Measurements from ENCODE around the gene BMP6.
"Not testable (repeated sequence)": the region's sequence is repeated elsewhere in the genome, so short reads cannot be mapped to it uniquely, and the experiment has no call there.

BMP6 gene

DNA sequence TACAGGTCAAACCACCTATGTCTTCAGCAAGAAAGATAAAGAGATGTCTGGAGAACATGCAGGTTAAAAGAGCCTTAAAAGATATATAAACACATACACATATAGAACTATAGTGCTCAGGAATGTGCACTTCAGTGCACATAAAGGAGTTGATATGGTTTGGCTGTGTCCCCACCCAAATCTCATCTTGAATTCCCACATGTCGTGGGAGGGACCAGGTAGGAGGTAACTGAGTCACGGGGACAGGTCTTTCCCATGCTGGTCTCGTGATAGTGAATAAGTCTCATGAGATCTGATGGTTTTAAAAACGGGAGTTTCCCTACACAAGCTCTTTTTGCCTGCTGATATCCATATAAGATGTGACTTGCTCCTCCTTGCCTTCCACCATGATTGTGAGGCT lies 166.5 kb downstream of the BMP6 start:
- H3K23ac ChIP-seq (ENCODE audit: low read length); H3K4me2 ChIP-seq (ENCODE audit: low read length); H2BK15ac ChIP-seq (replicated peaks; ENCODE audit: low read depth); H3K27me3 ChIP-seq (ENCODE audit: insufficient read depth, low read length, poor library complexity); H4K5ac ChIP-seq (ENCODE audit: low read length); H3K9ac ChIP-seq (ENCODE audit: low read length); DNase-seq; H3K79me1 ChIP-seq (ENCODE audit: low read length); H3K4me1 ChIP-seq (ENCODE audit: control insufficient read depth, low read depth, low read length); H2BK120ac ChIP-seq (ENCODE audit: low read depth, low read length); H4K8ac ChIP-seq (ENCODE audit: low read depth, low read length); H3K56ac ChIP-seq (ENCODE audit: low read length); H3K79me2 ChIP-seq (ENCODE audit: control insufficient read depth, insufficient read depth, low read length); H3K27ac ChIP-seq (ENCODE audit: low read depth, low read length); H3K4ac ChIP-seq (ENCODE audit: low read depth, low read length); H2AK5ac ChIP-seq (ENCODE audit: low read length); H3K18ac ChIP-seq (ENCODE audit: low read length); H2BK5ac ChIP-seq (ENCODE audit: low read length); H3K4me3 ChIP-seq (ENCODE audit: low read length): not testable (repeated sequence)
- WGBS (ENCODE audit: extremely low coverage, insufficient coverage, low lambda C conversion rate), result no CpG with 5 or more reads among the region's 4 CpGs
- H3K36me3 ChIP-seq (ENCODE audit: control insufficient read depth, insufficient read depth, low read length), result peaks cover 14% of the 10 kb centered on the region

DNA sequence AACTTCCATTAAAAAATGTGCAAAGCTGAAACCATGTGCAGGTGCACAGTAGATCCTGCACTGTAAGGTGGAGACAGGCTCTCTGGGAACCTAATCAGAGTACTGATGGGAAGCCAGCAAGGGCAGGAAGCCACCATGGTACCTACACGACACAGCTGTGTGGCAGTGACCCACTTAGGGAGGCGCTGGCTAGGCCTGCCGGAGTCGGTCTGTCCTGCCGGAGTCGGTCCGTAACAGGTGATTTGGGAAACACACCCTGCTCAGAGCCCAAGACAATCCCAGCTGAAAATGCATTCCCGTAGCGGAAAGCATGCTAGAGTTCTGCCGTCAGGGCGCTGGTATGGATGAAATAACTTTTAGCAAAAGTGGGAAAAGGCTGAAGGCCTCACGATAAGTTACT lies 167.4 kb downstream of the BMP6 start:
- no peak overlapping the region for H3K56ac ChIP-seq (ENCODE audit: low read length)
- H3K4me2 ChIP-seq (ENCODE audit: low read length), result no peak overlapping the region
- no peak overlapping the region for H2BK120ac ChIP-seq (ENCODE audit: low read depth, low read length)
- H3K36me3 ChIP-seq (ENCODE audit: control insufficient read depth, insufficient read depth, low read length), result peaks cover 14% of the 10 kb centered on the region
- H3K27ac ChIP-seq (ENCODE audit: low read depth, low read length), result no peak overlapping the region
- H3K4ac ChIP-seq (ENCODE audit: low read depth, low read length), result no peak overlapping the region
- no peak overlapping the region for H4K8ac ChIP-seq (ENCODE audit: low read depth, low read length)
- no peak overlapping the region for H3K18ac ChIP-seq (ENCODE audit: low read length)
- H3K23ac ChIP-seq (ENCODE audit: low read length), result no peak overlapping the region
- H3K79me2 ChIP-seq (ENCODE audit: control insufficient read depth, insufficient read depth, low read length), result no peaks in the 10 kb centered on the region
- H2BK5ac ChIP-seq (ENCODE audit: low read length), result no peak overlapping the region
- no CpG with 5 or more reads among the region's 12 CpGs for WGBS (ENCODE audit: extremely low coverage, insufficient coverage, low lambda C conversion rate)
- no peaks in the 10 kb centered on the region for H3K4me1 ChIP-seq (ENCODE audit: control insufficient read depth, low read depth, low read length)
- peaks cover 2% of the 10 kb centered on the region for H3K79me1 ChIP-seq (ENCODE audit: low read length)
- no peak overlapping the region for H4K5ac ChIP-seq (ENCODE audit: low read length)
- H2BK15ac ChIP-seq (replicated peaks; ENCODE audit: low read depth), result no peak overlapping the region
- no peak overlapping the region for H3K9ac ChIP-seq (ENCODE audit: low read length)
- no peaks in the 10 kb centered on the region for H3K27me3 ChIP-seq (ENCODE audit: insufficient read depth, low read length, poor library complexity)
- DNase-seq, result no peak
- no peak overlapping the region for H3K4me3 ChIP-seq (ENCODE audit: low read length)
- H2AK5ac ChIP-seq (ENCODE audit: low read length), result no peak overlapping the region

DNA sequence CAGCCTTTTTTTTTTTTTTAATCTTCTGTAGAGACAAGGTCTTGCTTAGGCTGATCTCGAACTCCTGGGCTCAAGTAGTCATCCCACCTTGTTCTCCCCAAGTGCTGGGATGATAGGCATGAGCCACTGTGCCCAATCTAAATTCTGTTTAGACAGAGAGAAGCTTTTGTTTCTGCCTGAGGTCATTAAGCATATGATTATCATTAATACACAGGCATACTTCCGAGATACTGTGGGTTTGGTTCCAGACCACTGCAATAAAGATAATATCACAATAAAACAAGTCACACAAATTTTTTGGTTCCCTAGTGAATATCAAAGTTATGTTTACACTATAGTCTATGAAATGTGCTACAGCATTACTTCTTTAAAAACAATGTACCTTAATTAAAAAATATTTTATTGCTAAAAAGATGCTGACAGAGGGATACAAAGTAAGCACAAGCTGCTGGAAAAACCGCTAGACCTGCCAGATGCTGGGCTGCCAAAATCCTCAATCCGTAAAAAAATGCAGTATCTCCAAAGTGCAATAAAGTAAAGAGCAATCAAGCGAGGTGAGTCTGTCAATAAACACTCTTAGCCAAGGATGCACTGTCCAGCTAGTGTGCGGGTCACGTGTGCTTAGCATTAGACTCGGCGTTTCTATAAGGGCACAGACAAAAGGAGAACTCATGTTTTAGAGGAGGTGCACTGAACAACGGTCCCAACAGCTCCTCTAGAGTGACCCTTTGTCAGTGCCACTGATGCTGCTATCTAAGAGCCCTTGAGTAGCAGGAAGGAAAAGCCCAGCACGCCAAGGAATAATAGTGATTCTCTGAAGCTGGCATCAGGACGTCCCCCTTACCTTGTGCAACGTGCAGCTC lies 168.6 kb downstream of the BMP6 start:
- Histone ChIP-seq H3K79me2 (ENCODE audit: control insufficient read depth, insufficient read depth, low read length) (no peaks in the 10 kb centered on the region), H3K27me3 (ENCODE audit: insufficient read depth, low read length, poor library complexity) (no peaks in the 10 kb centered on the region), H3K4ac (ENCODE audit: low read depth, low read length) (no peak overlapping the region), H3K4me3 (ENCODE audit: low read length) (no peak overlapping the region), H3K4me1 (ENCODE audit: control insufficient read depth, low read depth, low read length) (no peaks in the 10 kb centered on the region), H4K8ac (ENCODE audit: low read depth, low read length) (no peak overlapping the region), H3K56ac (ENCODE audit: low read length) (no peak overlapping the region), H3K36me3 (ENCODE audit: control insufficient read depth, insufficient read depth, low read length) (peaks cover 12% of the 10 kb centered on the region), H3K79me1 (ENCODE audit: low read length) (peaks cover 2% of the 10 kb centered on the region), H2AK5ac (ENCODE audit: low read length) (no peak overlapping the region), H2BK5ac (ENCODE audit: low read length) (no peak overlapping the region), H3K18ac (ENCODE audit: low read length) (no peak overlapping the region), H2BK120ac (ENCODE audit: low read depth, low read length) (no peak overlapping the region), H4K5ac (ENCODE audit: low read length) (no peak overlapping the region), H3K27ac (ENCODE audit: low read depth, low read length) (no peak overlapping the region), H3K9ac (ENCODE audit: low read length) (no peak overlapping the region), H3K4me2 (ENCODE audit: low read length) (no peak overlapping the region), H3K23ac (ENCODE audit: low read length) (no peak overlapping the region), H2BK15ac (replicated peaks; ENCODE audit: low read depth) (no peak overlapping the region)
- no peak for DNase-seq
- no CpG with 5 or more reads among the region's 13 CpGs for WGBS (ENCODE audit: extremely low coverage, insufficient coverage, low lambda C conversion rate)

DNA sequence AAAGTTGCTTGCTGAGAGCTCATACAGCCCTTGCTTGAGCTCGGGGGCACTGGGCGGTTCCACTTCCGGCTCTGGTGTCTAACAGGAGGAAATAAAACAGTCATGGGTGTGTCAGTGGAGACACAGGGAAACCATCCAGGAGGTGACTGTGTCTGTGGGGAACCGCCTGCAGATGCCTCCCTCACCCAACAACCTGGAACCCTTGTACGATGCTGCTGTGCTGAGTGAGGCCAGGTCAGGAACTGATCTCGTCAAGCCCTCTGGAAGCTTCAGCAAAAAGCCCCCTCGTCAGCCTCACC lies 169.2 kb downstream of the BMP6 start:
- Histone ChIP-seq H3K4me3 (ENCODE audit: low read length) (no peak overlapping the region), H3K9ac (ENCODE audit: low read length) (no peak overlapping the region), H3K27me3 (ENCODE audit: insufficient read depth, low read length, poor library complexity) (no peaks in the 10 kb centered on the region), H3K4me2 (ENCODE audit: low read length) (no peak overlapping the region), H4K8ac (ENCODE audit: low read depth, low read length) (no peak overlapping the region), H3K18ac (ENCODE audit: low read length) (no peak overlapping the region), H3K79me2 (ENCODE audit: control insufficient read depth, insufficient read depth, low read length) (no peaks in the 10 kb centered on the region), H3K23ac (ENCODE audit: low read length) (no peak overlapping the region), H2BK120ac (ENCODE audit: low read depth, low read length) (no peak overlapping the region), H3K79me1 (ENCODE audit: low read length) (peaks cover 2% of the 10 kb centered on the region), H3K4ac (ENCODE audit: low read depth, low read length) (no peak overlapping the region), H2BK5ac (ENCODE audit: low read length) (no peak overlapping the region), H4K5ac (ENCODE audit: low read length) (no peak overlapping the region), H3K56ac (ENCODE audit: low read length) (no peak overlapping the region), H3K27ac (ENCODE audit: low read depth, low read length) (no peak overlapping the region), H3K4me1 (ENCODE audit: control insufficient read depth, low read depth, low read length) (no peaks in the 10 kb centered on the region), H2AK5ac (ENCODE audit: low read length) (no peak overlapping the region), H3K36me3 (ENCODE audit: control insufficient read depth, insufficient read depth, low read length) (peaks cover 12% of the 10 kb centered on the region), H2BK15ac (replicated peaks; ENCODE audit: low read depth) (no peak overlapping the region)
- WGBS (ENCODE audit: extremely low coverage, insufficient coverage, low lambda C conversion rate), result no CpG with 5 or more reads among the region's 7 CpGs
- no peak for DNase-seq

DNA sequence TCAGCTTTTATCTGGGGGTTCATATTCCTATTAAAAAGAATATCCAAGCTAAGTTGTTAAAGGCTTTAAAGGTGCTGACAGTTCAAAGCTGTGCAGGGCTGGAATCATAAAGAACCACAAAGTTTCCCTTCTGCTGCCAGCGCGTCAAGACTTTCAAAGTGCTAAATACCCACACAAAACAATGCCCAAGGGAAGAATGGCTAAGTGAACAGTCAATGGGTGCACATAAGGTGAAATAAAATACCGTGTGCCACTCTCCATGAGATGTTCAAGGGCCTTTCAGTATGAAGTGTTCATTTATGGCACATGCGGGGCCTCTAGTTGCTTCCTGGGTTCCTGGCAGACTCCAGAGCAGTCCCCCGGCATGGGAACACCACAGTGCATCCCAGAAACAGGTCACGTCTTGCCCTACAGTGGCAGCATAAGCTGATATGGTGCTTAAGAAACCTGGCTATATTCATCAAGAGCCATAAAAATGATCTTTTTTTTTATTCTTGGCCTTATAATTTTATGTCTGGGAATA lies 170.6 kb downstream of the BMP6 start:
- DNase-seq, result no peak
- Histone ChIP-seq H4K8ac (ENCODE audit: low read depth, low read length) (no peak overlapping the region), H3K4me2 (ENCODE audit: low read length) (no peak overlapping the region), H3K4me1 (ENCODE audit: control insufficient read depth, low read depth, low read length) (no peaks in the 10 kb centered on the region), H3K56ac (ENCODE audit: low read length) (no peak overlapping the region), H3K27me3 (ENCODE audit: insufficient read depth, low read length, poor library complexity) (no peaks in the 10 kb centered on the region), H2AK5ac (ENCODE audit: low read length) (no peak overlapping the region), H4K5ac (ENCODE audit: low read length) (no peak overlapping the region), H3K79me2 (ENCODE audit: control insufficient read depth, insufficient read depth, low read length) (peaks cover 2% of the 10 kb centered on the region), H3K23ac (ENCODE audit: low read length) (no peak overlapping the region), H3K36me3 (ENCODE audit: control insufficient read depth, insufficient read depth, low read length) (peaks cover 12% of the 10 kb centered on the region), H3K27ac (ENCODE audit: low read depth, low read length) (no peak overlapping the region), H3K4ac (ENCODE audit: low read depth, low read length) (no peak overlapping the region), H3K4me3 (ENCODE audit: low read length) (no peak overlapping the region), H2BK120ac (ENCODE audit: low read depth, low read length) (no peak overlapping the region), H2BK5ac (ENCODE audit: low read length) (no peak overlapping the region), H3K18ac (ENCODE audit: low read length) (no peak overlapping the region), H3K9ac (ENCODE audit: low read length) (no peak overlapping the region), H2BK15ac (replicated peaks; ENCODE audit: low read depth) (no peak overlapping the region), H3K79me1 (ENCODE audit: low read length) (peaks cover 4% of the 10 kb centered on the region)
- WGBS (ENCODE audit: extremely low coverage, insufficient coverage, low lambda C conversion rate), result no CpG with 5 or more reads among the region's 6 CpGs
